GM12878 (cell line): ENCODE measurements around the gene SF3B2. TPM values are rescaled to one million over a fixed set of nuclear protein-coding genes. Genes with fewer than 3 reads are reported as not detected.
A peak's percentile ranks its signal among the peaks of the same experiment; 100 is the strongest.

Experiments used
- BCL11A ChIP-seq: IDR thresholded peaks from 2 replicates; pipeline ENCODE4 v1.6.1; 2011; ENCODE audit warnings: low read depth, low read length
- CBFB ChIP-seq: IDR thresholded peaks from 2 replicates; pipeline ENCODE4 v1.6.1; 2016; ENCODE audit warnings: antibody characterized with exemption, low read depth
- CBX5 ChIP-seq: sonication (generic); IDR thresholded peaks from 2 replicates; pipeline ENCODE4 v1.6.1; 2016; ENCODE audit warnings: low read depth, moderate library complexity, mild to moderate bottlenecking, inconsistent platforms
- CREM ChIP-seq: IDR thresholded peaks from 2 replicates; pipeline ENCODE4 v1.6.1; 2014; ENCODE audit warnings: antibody characterized with exemption, low read depth
- ETV6 ChIP-seq, 2 experiments: fragments of 450-650 bp in 1 of 2; IDR thresholded peaks in 1 of 2; conservative IDR thresholded peaks in 1 of 2; 2 replicates each; pipeline ENCODE4 v1.6.1; 2014; ENCODE audit warnings: antibody characterized with exemption in 1 of 2, borderline replicate concordance in 1 of 2, low read depth in 1 of 2, mild to moderate bottlenecking in 1 of 2, moderate library complexity in 1 of 2
- EZH2 ChIP-seq: IDR thresholded peaks from 2 replicates; pipeline ENCODE4 v1.6.1; 2012; ENCODE audit warnings: low read depth, mild to moderate bottlenecking, control low read depth, inconsistent platforms, low read length, borderline replicate concordance; ENCODE audit not compliant: control insufficient read depth
- HCFC1 ChIP-seq: fragments of 150-350 bp; IDR thresholded peaks from 2 replicates; pipeline ENCODE4 v1.6.1; 2014; ENCODE audit warnings: low read length
- HDGF ChIP-seq: fragments of 450-650 bp; IDR thresholded peaks from 2 replicates; pipeline ENCODE4 v1.6.1; 2016; ENCODE audit warnings: antibody characterized with exemption
- MAX ChIP-seq: IDR thresholded peaks from 2 replicates; pipeline ENCODE4 v1.6.1; 2012; ENCODE audit warnings: low read depth, low read length, improper control_type of control experiment
- MEF2B ChIP-seq: fragments of 450-650 bp; IDR thresholded peaks from 2 replicates; pipeline ENCODE4 v1.6.1; 2018; ENCODE audit warnings: mild to moderate bottlenecking, moderate library complexity; ENCODE audit not compliant: partially characterized antibody, poor library complexity, severe bottlenecking
- MXI1 ChIP-seq: fragments of 150-350 bp; IDR thresholded peaks from 2 replicates; pipeline ENCODE4 v1.6.1; 2011; ENCODE audit warnings: low read depth, mild to moderate bottlenecking, inconsistent platforms, low read length, improper control_type of control experiment
- NBN ChIP-seq: fragments of 450-650 bp; IDR thresholded peaks from 2 replicates; pipeline ENCODE4 v1.6.1; 2016
- NKRF ChIP-seq: fragments of 450-650 bp; conservative IDR thresholded peaks from 2 replicates; pipeline ENCODE4 v1.6.1; 2017; ENCODE audit warnings: mild to moderate bottlenecking, moderate library complexity
- NR2C2 ChIP-seq: IDR thresholded peaks from 2 replicates; pipeline ENCODE4 v1.6.1; 2011; ENCODE audit warnings: borderline replicate concordance, low read depth; ENCODE audit not compliant: control insufficient read depth, insufficient read length
- PAX8 ChIP-seq: fragments of 450-650 bp; IDR thresholded peaks from 2 replicates; pipeline ENCODE4 v1.6.1; 2017; ENCODE audit warnings: mild to moderate bottlenecking, moderate library complexity
- SMAD5 ChIP-seq: IDR thresholded peaks from 2 replicates; pipeline ENCODE4 v1.6.1; 2016; ENCODE audit warnings: antibody characterized with exemption, low read depth
- SMARCA5 ChIP-seq: fragments of 450-650 bp; IDR thresholded peaks from 2 replicates; pipeline ENCODE4 v1.6.1; 2017; ENCODE audit warnings: mild to moderate bottlenecking
- SPI1 ChIP-seq: IDR thresholded peaks from 2 replicates; pipeline ENCODE4 v1.6.1; 2011; ENCODE audit warnings: low read depth, mild to moderate bottlenecking, low read length, moderate library complexity, borderline replicate concordance; ENCODE audit not compliant: insufficient read depth
- SUPT20H ChIP-seq: IDR thresholded peaks from 2 replicates; pipeline ENCODE4 v1.6.1; 2011; ENCODE audit warnings: low read depth, mild to moderate bottlenecking, low read length, moderate library complexity, borderline replicate concordance; ENCODE audit not compliant: control insufficient read depth
- TAF1 ChIP-seq: IDR thresholded peaks from 2 replicates; pipeline ENCODE4 v1.6.1; 2011; ENCODE audit warnings: mild to moderate bottlenecking, low read depth, low read length, borderline replicate concordance
- YY1 ChIP-seq: IDR thresholded peaks from 2 replicates; pipeline ENCODE4 v1.6.1; 2011; ENCODE audit warnings: low read depth, mild to moderate bottlenecking, low read length
- ZBTB11 ChIP-seq: fragments of 450-650 bp; formaldehyde crosslinking; IDR thresholded peaks from 2 replicates; pipeline ENCODE4 v1.5.0; 2022; ENCODE audit warnings: mild to moderate bottlenecking, missing genetic modification characterization
- polyA plus RNA-seq, 11 experiments: library from polyadenylated mRNA; depleted of rRNA in 4 of 11; unstranded in 6 of 11; stranded (reverse) in 5 of 11; fragments of >200 nt; fragmentation: Nextera tagmentation in 4 of 11; fragmentation: Illumina TruSeq in 1 of 11; extraction: Ambion mirVana in 4 of 11; extraction: Trizol in 1 of 11; gene quantifications; 1 replicate in 1 of 11; 2 replicates in 10 of 11; pipeline versions ENCODE4 v1.2.1 to v1.2.3, GENCODE V29; 2011 to 2016; ENCODE audit warnings: inconsistent platforms in 2 of 11, missing spikeins in 2 of 11, low read depth in 1 of 11
- total RNA-seq, 4 experiments: library from RNA; depleted of rRNA in 3 of 4; stranded (reverse); fragments of >200 nt in 3 of 4; fragmentation: Illumina TruSeq in 1 of 4; extraction: Trizol in 1 of 4; gene quantifications; 2 replicates each; pipeline versions ENCODE4 v1.2.1 to v1.2.3, GENCODE V29; 2013 to 2021

The SF3B2 gene
- total and polyA plus RNA-seq, 10 of the 15 experiments (the other 5 are each of a cell fraction or from before 2014, with no cell fraction given) = 56.3 to 245 (median 144) TPM

GRCh38 chr11:66051766-66052663, at the start of gene SF3B2 (continued):
- TF ChIP-seq MXI1 (peak; percentile 64; the same call in 1 of the 2 replicates), SMAD5 (peak; percentile 81; the same call in 1 of the 2 replicates), NKRF (peak; percentile 89), EZH2 (no peak), YY1 (peak; percentile 98), CBFB (peak; percentile 71; the same call in 1 of the 2 replicates), SMARCA5 (no peak), HDGF (peak; percentile 82; the same call in 1 of the 2 replicates), ZBTB11 (no peak), NBN (peak; percentile 13), CBX5 (no peak), MAX (peak; percentile 70), TAF1 (peak; percentile 95), CREM (peak; percentile 93), MEF2B (peak; percentile 82), PAX8 (no peak), ETV6 (conservative IDR thresholded peaks at IDR 0.05 in 1 of 2, IDR thresholded peaks at IDR 0.05 in 1 of 2; ENCODE audit: borderline replicate concordance in 1 of 2, low read depth in 1 of 2) (peak in 1 of 2 experiments; percentile 51; a peak in 1 of 4 replicates), SPI1 (no peak; the same call in 1 of the 2 replicates), BCL11A (no peak), NR2C2 (no peak), SUPT20H (no peak), HCFC1 (peak; percentile 96)
